HG03457 (cell line): ENCODE data around the gene MOSPD3.
"Not testable (repeated sequence)": the region's sequence is repeated elsewhere in the genome, so short reads cannot be mapped to it uniquely, and the experiment has no call there.

Experiments
- ATAC-seq: cut with Tn5 transposase; IDR thresholded peaks from one replicate; pipeline ENCODE4 v1.9.1; 2021; ENCODE audit warnings: moderate number of reproducible peaks; ENCODE audit not compliant: unreplicated experiment

Gene MOSPD3

DNA sequence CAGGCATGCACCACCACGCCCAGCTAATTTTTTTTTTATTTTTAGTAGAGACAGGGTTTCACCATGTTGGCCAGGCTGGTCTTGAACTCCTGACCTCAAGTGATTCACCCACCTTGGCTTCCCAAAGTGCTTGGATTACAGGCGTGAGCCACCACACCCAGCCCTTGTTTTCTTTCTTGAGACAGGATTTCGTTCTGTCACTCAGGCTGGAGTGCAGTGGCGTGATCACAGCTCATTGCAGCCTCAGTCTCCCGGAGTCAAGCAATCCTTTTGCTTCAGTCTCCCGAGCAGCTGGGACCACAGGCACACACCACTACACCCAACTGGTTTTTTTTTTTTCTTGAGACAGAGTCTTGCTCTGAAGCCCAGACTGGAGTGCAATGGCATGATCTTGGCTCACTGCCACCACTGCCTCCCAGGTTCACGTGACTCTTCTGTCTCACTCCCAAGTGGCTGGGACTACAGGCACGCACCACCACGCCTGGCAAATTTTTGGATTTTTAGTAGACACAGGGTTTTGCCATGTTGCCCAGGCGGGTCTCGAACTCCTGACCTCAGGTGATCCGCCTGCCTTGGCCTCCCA is 49.9 kb downstream of the MOSPD3 start:
- ATAC-seq, result not testable (repeated sequence)
